ENCODE data around the gene GRIP2.

Gene GRIP2

DNA sequence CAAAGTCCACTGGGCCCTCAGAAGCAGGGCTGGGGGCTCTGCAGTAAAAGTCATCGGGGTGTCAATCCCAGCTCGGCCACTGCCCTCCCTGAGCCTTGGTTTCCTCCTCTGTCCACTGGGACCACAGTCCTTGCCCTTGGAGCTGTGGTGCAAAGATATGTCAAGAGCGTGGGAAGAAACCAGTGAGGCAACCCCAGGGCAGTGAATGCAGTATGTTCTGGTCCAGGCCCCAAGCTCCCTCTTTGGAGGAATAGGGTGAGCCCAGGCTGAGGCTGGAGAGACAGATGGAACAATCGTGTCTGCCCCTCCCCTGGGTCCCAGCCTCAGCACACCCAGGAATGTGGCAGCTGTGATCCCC, 779 bp downstream of the GRIP2 start:
- DNase-seq (ENCODE audit: low read depth in 2 of 2), result no peak

DNA sequence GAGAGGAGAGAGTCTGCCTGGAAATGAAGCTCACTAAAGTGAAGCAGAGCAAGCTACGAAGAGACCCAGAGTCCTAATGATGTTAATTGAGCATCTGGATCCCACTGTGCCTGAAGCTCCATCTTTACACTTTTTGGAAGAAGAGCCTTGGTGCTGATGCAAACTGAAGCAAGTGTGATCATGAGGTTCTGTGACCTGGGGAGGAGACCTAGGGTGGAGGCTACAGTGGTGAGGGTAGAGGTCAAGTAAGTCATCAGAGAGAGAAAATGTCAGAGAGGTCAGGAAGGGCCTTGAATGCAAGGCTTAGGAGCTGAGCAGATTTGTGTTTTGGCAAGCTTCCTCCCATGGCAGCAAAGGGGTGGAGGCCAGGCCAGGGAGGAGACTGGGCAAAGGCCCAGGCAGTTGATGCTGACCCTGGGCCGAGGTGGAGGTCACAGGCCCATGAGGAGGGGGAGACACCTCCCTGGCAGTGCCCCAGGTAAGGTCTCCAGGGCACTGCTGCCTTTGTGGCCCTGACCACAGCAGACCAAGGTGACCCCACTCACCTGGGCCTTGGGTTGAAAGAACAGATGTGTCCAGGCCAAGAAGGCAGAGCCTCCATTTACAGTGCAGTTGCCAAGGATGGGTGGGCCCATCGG, 1.6 kb downstream of the GRIP2 start:
- no peak for DNase-seq (ENCODE audit: low read depth in 2 of 2)

DNA sequence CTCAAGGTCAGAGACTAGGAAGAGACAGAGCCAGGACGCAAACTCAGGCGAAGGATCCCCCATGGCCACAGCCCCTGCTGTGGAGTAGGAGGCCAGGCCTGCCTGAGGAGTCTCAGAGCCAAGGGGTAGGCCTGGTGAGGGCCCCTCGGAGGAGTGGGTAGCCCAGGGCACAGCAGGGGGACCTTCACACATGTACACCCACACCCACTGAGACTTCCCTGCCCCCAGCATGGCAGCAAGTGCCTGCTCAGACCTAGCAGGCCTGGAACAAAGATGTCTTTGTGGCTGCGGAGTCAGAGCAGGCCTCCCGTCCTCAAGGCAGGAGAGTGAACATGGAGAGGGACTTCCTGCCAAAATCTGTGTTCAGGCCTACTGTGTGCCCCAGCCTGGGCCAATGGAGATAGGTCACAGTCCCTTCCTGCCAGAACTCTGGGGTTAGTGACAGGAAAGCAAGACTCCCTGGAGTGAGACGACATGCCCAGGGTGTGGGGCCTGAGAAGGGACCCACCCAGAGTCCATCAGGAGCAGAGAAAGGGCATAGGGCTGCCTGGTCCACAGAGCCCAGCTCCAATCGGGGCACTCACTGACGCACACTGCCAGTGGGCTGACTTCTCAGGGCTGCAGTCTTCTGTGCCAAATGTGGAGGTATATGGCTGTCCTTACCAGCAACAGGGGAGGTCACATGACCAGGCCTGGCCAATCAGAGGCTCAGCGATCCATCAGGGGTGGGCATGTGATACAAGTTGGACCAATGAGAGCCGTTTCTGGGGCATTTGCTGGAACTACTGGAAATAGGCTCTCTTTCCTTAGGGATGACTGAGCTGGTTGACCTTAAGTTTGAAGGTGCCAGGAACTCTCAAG, 2.3 kb downstream of the GRIP2 start:
- DNase-seq (ENCODE audit: low read depth in 2 of 2), result no peak

DNA sequence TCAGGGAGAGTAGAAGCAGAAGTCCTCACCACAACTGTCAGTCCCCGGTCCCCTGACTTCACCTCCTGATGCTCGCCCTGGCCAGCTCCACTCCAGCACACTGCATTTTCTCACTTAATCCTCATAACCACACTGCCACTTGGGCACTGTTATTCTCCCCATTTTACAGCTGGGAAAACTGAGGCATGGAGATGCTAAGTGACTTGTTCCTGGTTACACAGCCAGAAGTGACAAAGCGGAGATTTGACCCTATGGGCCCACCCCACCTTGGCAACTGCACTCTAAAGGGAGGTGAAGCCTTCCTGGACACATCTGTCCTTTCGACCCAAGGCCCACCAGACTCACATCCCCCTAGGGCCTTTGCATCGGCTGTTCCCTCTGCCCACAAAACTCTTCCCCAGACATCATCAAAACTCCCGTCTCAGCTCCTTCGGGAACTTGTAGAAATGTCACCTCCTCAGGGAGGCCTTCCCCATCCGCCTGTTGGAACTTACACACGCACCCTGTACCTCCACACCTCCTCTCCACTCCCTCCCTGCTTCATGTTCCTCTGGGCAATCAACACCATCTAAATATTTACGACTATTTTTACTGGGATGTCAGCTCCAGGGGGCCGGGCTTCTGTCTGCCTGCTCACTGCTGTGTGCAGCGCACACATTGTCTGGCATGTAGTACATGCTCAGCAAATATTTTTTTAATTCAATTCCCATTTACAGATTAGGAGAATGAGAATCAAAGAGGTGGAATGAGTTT, 3.1 kb downstream of the GRIP2 start:
- no peak for DNase-seq (ENCODE audit: low read depth in 2 of 2)

DNA sequence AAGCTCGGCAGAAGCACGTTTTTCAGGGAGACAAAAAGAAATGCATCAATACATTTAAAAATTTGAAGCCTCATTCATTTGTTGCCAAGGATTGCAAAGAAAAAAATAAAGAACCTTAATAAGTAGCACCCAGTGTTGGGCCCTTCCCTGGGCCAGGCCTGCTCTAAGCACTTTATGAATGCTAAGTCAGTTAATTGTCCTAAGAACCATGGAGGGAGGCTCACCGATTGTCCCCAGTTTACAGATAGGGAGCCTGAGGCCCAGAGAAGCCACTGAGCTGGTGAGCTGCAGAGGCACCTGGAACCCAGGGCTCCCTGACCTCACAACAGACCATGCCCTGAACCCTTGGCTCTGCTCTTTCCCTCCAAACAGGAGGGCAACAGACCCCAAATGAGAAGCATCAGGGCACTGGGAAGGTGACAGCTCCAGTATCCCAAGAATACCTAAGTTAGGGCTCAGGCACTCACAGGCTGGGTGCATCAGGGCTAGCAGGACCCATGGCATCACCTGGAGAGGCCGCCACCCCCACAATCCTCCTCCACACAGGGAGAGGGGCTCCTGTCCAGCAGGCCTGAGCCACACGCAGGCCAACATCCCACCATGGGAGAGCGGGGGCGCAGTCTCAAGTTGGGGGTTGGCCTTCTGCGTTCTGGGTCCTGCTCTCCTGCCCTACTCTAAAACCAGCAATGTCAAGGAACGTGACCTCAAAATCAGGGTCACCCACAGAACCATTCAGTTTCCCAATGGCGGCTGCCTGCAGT, 3.9 kb downstream of the GRIP2 start:
- DNase-seq (ENCODE audit: low read depth in 2 of 2), result no peak

DNA sequence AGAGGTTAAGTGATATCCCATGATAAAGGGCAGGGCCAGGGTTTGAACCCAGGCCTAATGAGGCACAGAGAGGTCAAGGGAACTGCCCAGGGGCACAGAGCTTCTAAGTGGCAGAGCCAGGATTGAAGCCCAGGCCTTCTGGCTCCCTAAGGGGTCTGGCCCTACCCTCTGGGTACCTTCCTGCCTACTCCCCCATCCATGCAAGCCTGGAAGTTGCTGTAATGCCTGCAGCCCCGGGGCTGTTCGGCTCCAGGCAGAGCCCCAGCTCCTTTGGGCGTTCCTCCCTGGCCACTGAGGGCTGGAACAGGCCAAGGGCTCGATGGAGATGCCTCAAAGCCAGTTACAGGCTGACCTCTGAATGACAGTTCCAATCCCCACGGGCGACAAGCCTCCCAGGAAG, 4.5 kb downstream of the GRIP2 start:
- DNase-seq (ENCODE audit: low read depth in 2 of 2), result no peak

DNA sequence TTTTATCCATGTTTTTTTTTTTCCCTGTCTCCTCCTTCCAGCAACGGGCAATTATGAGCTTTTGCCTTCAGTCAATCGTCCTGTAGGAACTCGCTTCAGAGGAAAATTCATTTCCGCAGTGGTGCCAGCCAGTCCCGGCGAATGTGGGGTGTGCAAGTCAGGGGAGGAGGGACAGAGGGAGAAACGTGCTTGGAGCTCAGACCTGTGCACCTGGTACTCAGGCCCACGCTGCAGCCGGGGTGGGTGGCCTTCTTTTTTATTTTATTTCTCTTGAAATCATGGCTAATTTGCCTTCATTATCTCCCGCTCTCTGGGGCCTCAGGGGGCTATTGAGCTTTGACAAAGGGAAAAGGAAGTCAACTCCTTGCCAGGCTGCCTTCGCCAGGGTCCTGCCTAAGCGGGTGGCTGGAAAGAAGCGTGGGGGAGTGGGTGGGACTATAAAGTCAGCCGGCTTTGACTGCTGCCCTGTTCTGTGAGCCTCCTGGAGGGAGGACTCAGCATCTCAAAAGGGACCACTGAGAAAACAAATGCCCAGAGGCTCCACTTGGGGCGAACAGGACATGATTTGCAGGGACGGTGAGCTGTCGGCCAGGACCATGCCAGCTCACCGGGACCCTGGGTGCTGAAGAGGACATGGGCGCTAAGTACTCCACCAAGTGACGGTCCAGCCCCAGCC, 5.5 kb downstream of the GRIP2 start:
- no peak for DNase-seq (ENCODE audit: low read depth in 2 of 2)

DNA sequence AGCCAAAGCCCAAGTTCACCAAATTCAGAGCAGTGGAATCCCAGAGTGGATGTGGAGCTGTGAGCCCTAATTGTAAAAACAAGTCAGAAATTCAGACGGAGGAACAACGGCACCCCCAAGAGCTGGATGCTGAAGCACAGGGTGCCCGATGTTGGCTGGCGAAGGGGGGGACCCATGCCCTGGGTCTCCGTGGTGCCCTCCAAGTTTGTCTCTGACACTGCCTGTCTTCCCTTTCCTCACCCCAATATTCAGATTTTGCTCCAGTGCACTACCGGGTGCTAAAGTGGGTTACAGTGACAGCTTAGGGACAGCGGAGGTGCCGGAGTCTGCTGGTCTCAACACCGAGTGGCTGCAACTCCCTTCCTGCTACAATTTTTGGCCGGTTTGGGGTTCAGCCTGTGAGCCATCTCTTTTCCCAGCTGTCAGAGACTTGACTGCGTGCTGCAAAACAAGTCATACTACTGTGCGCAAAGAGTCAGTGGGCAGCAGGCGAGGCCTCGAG, 6.6 kb downstream of the GRIP2 start:
- DNase-seq (ENCODE audit: low read depth in 2 of 2), result no peak

DNA sequence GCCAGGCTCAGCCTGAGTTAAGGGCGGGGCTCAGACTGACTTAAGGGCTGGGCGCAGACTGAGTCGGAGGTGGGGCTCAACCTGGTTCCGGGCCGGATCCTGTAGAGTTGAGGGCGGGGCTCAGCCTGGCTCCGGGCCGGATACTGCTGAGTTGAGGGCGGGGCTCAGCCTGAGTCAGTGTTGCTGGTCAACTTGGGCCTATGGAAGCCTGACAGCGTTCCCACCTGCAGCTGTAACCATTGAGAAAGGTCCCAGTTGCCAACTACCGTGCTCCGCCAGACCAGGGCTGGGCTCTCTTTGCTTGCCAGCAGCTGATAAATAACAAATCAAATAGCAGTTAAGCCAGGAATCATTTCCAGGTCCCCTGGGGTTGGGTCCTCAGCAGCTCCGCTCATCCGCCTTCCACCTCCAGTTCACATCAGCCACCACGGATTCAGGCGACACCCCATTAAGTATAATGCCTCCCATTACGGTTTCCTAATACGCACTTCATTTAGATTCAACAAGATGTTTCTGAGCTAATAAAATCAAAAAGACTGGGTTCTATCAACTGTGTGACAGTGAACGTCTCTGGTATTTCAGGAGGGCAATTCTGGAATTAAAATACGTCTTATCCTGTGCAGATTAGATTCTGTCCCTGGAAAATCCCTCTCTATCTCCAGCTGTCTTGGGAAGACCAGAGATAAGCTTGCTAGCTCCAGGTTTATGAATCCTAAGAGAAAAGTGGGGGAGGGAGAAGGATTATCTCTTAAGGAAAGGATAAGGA, 7.3 kb downstream of the GRIP2 start:
- no peak for DNase-seq (ENCODE audit: low read depth in 2 of 2)

DNA sequence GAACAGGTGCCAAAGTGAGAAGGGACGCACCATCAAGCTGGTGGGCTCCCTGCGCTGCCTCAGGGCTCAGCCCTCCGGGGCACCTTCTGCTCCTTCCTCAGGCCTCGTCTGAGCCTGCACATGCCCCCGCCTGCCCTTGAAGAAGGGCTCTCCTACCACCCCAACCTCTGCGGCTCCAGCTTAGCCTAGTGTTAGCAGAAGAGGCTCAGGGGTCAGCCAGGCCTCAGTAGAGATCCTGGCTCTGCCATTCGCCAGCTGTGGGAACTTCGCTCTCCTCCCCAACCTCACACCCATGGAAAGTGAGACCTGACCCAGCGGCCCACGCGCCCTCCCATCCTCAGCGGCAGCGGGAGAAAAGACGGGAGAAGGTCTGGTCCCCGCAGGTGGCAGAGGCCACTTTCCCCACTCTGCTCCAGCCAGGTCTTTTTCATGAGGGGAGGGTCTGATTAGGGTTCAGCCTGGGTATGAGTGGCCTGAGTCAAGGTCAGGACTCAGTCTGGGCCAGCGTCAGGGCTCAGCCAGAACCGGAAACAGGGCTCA, 8.2 kb downstream of the GRIP2 start:
- no peak for DNase-seq (ENCODE audit: low read depth in 2 of 2)

DNA sequence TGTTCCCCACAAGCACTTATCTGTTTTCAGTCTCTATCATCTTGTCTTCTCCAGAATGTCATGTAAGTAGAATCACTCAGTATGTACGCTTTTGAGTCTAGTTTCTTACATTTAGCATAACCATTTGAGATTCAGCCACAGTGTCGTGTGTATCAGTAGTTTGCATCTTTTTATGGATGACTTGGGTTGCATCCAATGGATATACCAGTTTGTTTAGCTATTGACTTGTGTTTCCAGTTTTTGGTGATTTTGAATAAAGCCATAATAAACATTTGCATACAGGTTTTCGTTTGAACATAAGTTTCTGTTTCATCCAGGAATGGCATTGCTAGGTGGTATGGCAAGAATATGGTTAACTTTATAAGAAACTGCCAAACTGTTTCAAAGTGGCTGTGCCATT, 12.1 kb downstream of the GRIP2 start:
- DNase-seq (ENCODE audit: low read depth in 2 of 2), result no peak

DNA sequence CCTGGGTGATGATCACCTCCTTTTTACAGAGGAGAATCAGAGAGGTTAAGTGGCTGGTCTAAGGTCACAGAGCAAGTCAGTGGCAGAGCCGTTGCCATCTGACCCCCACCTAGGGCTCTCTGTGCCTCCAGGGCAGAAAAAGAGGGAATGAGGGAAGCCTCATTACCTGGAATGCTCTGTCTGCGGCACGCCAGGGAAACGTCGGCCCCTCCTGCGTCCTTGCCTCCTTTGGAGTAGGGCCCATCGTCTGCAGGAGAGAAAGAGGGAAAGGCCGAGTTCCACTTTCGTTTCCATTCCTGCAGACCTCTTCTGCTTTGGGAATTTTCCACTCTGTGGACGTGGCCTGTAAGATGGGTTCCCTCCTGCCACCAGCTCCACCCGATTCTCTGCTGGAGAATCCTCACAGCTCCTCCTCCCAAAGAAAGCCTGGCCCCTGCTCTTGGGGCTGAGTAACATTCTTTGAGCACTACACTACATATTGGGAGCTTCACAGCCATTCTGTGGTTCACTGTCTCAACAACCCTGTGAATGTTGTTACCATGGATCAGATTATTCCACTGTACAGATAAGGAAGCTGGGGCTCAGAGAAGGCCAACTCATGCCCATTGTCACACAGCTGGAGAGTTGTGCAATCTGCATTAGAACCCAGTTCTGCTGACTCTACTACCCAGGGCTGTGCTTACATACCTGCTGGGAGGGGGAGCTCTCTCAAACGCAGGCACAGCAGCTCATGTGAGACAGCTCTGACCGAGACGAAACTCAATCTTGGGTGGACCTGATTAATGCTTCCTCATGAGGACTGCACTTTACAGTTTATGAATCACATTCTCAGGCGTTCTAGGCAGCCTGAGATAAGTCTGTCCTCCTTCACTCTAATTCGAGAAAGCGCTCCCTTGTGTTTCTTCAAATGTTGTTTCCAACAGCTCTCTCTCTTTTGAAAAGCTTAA, 14.2 kb downstream of the GRIP2 start:
- no peak for DNase-seq (ENCODE audit: low read depth in 2 of 2)

DNA sequence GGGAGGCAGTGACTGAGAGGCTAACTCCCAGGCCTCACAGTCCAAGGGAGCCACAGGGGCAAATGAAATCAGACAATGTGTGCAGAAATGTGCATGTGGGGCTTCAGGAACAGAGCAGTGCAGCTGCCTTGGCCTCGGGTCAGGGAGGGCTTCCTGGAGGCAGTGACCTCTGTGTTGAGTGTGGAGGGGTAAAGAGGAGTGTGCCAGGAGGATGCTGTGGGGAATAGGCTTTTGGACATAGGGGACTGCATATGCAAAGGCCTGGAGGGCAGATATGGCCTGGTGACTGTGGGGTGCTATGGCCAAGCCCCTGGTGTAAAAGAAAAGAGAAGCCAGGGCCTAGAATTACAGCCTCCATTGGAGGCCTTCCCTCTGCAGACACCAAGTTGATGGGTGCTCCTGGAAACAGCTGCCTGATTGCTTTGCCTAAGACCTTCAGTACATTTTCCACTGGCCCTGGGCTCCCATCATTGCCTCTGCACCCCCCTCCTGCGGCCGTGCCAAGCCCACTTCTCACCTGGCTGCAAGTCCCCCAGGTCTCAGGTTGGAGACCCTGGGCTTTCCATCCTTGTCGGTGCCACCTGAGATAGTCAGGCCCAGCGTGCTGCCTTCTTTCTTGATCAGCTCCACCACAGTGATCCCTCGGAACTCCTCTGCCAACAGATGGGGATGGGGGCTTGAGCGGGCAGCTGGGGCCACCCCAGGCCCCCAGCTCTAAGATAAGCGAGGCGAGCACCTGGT, 15.1 kb downstream of the GRIP2 start:
- DNase-seq (ENCODE audit: low read depth in 2 of 2), result no peak

DNA sequence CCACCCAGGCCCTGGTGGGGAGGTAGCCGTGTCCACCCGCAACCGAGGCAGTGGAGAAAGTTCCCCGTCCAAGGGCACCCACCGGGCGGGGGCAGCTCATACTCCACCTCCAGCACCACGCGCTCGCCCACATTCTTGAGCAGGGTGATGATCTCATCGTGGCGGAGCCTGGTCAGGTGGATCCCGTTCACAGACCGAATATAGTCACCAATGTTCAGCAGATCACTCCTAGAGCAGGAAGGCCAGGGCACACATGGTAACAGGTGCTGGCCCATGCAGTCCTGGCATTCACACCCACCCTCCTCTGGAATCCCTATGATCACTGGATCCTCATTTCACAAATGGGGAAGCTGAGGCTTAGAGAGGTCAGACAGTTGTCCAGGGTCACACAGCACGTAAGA, 15.8 kb downstream of the GRIP2 start:
- DNase-seq (ENCODE audit: low read depth in 2 of 2), result no peak

DNA sequence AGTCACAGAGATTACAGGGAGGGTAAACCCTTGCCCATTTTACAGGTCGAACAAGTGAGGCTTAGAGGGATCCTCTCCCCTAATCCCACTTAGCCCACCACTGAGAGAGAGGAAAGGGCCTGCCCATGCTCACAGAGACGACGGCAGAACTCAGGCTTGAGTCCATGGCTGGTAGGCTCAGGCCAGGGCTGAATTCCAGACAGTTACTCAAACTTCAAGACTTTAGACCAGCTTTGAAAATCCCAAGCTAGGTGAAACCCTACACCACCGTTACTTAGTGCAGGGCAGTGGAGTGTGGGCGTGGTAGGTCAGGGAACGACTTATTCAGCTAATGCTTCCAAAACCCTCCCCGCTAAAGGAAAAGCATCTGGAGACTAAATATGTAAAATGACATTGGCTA, 16.4 kb downstream of the GRIP2 start:
- no peak for DNase-seq (ENCODE audit: low read depth in 2 of 2)

DNA sequence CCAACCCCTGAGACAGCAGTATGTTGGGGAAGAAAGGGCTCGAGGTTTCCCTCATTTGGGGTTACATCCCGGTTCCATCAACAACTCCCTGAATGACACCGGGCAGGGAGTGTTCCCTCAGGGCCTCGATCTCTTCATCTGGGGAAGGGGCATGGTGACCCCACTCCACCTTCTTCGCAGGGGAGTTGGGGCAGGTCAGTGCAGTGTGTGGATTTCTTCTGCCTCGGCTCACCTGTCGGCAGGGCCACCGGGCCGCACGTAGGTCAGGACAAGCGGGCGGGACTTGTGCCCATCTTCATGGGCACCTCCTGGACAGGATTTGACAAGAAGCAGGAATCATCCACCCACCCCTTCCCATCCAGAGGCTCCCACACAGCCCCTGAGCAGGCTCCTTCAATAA, 17.4 kb downstream of the GRIP2 start:
- DNase-seq (ENCODE audit: low read depth in 2 of 2), result no peak

DNA sequence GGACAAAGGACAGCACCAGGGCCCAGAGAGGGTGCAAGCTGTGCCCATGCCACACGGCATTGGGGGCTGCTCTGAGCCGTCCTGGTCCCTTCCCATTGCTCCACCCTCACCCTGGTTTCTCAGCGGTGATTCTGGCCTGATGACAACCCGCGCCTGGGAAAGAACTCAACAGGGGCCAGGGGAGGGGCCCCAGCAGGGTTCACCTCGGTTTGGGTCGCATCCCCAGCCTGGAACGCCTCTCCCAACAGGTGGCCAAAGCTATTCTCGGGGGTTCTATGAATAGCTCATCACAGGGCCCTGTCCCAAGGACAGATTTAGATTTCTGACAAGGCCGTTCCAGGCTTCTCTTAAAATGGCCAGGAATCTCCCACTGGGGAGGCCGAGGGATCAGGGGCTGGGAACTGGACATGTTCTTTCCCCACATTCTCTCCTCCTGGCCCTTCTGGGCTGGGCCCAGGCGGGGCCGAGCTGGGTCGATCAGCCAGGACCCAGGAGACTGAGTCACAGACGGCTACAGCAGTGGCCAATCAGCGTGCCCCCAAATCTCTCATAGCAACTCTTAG, 17.9 kb downstream of the GRIP2 start:
- no peak for DNase-seq (ENCODE audit: low read depth in 2 of 2)

DNA sequence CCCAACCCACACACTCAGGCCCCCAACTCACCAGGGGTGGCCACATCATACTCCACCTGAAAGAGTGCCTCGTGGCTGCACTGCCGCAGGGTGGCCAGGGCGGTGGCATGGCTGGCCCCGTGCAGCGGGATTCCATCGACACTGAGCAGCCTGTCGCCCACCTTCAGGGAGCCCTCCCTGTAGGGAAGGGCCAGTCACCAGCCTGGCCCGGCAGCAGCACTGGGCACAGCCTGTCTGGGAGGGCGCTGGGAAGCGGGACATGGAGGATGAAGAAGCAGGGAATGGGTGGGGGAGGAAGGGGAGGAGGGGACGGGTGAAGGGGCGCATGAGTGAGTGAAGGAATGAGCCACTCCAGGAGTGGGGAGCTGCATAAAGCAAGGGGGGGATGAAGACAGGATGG, 18.5 kb downstream of the GRIP2 start:
- DNase-seq (ENCODE audit: low read depth in 2 of 2), result no peak

All from stimulated activated CD4-positive, alpha-beta T cell treated with anti-CD3 and anti-CD28 coated beads, Interleukin-1b, Interleukin-23, amount 100 ng/mL, for 1 hour (primary cell).